Vagina (tissue), 2 donors: Measurements from ENCODE around the gene AKR1E2.

Experiments
- POLR2A ChIP-seq, 2 donors: fragments of 450-650 bp; IDR thresholded peaks; one replicate each; pipeline ENCODE4 v1.6.1; 2017; ENCODE audit warnings: antibody characterized with exemption in 2 of 2, mild to moderate bottlenecking in 2 of 2, moderate library complexity in 2 of 2
- TF ChIP-seq, protein P1 (sequence below), 3 experiments: fragments of 450-650 bp in 2 of 3; fragments of 200-600 bp in 1 of 3; sonication (generic) in 1 of 3; IDR thresholded peaks; one replicate each; pipeline ENCODE4 v1.5.1; 2017 to 2019; ENCODE audit warnings: antibody characterized with exemption in 3 of 3, mild to moderate bottlenecking in 2 of 3, moderate library complexity in 2 of 3

- TF ChIP-seq, protein P1, sequence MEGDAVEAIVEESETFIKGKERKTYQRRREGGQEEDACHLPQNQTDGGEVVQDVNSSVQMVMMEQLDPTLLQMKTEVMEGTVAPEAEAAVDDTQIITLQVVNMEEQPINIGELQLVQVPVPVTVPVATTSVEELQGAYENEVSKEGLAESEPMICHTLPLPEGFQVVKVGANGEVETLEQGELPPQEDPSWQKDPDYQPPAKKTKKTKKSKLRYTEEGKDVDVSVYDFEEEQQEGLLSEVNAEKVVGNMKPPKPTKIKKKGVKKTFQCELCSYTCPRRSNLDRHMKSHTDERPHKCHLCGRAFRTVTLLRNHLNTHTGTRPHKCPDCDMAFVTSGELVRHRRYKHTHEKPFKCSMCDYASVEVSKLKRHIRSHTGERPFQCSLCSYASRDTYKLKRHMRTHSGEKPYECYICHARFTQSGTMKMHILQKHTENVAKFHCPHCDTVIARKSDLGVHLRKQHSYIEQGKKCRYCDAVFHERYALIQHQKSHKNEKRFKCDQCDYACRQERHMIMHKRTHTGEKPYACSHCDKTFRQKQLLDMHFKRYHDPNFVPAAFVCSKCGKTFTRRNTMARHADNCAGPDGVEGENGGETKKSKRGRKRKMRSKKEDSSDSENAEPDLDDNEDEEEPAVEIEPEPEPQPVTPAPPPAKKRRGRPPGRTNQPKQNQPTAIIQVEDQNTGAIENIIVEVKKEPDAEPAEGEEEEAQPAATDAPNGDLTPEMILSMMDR (IDR thresholded peaks at IDR 0.05) = no peak
- no peak for TF ChIP-seq POLR2A (IDR thresholded peaks at IDR 0.05)
These were observed 2.0 kb downstream of the AKR1E2 start for GRCh38 chr10:4828005-4828404.
